Measurements from ENCODE around the gene HS6ST3. TPM values are rescaled to one million over a fixed set of nuclear protein-coding genes. Genes with fewer than 3 reads are reported as not detected.

The HS6ST3 gene
- total and polyA plus RNA-seq, 2 of the 13 experiments (the other 11 are each of a cell fraction or from before 2014, with no cell fraction given): not detected

GRCh38 chr13:96652506-96652905 is 562.6 kb downstream of the HS6ST3 start (continued):
- TF ChIP-seq KIAA2018 (CRISPR knock-in tag; IDR thresholded peaks at IDR 0.05; ENCODE audit: borderline replicate concordance): no peak
- no peak for TF ChIP-seq RBAK (CRISPR knock-in tag; IDR thresholded peaks at IDR 0.05)
- no peak for TF ChIP-seq SNAPC2 (CRISPR knock-in tag; IDR thresholded peaks at IDR 0.05)
- TF ChIP-seq CEBPB (IDR thresholded peaks at IDR 0.05; ENCODE audit: borderline replicate concordance, low read depth, low read length): no peak
- no peak for TF ChIP-seq ZFP36L1 (CRISPR knock-in tag; IDR thresholded peaks at IDR 0.05)
- no peak for TF ChIP-seq ZMYM4 (CRISPR knock-in tag; IDR thresholded peaks at IDR 0.05)
- no peak for TF ChIP-seq ZFP36 (IDR thresholded peaks at IDR 0.05; ENCODE audit: borderline replicate concordance, low read depth, low read length, partially characterized antibody)
- TF ChIP-seq HOXA3 (CRISPR knock-in tag; IDR thresholded peaks at IDR 0.05): no peak
- TF ChIP-seq WIZ (CRISPR knock-in tag; IDR thresholded peaks at IDR 0.05): no peak
